ENCODE data around the gene NFATC2.

- TF ChIP-seq CTCF (conservative IDR thresholded peaks at IDR 0.05; ENCODE audit: low read depth, low read length), result no peak
- TF ChIP-seq RFX5 (IDR thresholded peaks at IDR 0.05; ENCODE audit: low read depth, low read length), result no peak
- no peak for TF ChIP-seq BHLHE40 (IDR thresholded peaks at IDR 0.05; ENCODE audit: low read depth, low read length)
- no peak; the same call in 1 of the 2 replicates for TF ChIP-seq CHD1 (IDR thresholded peaks at IDR 0.05; ENCODE audit: low read depth, low read length)
Observed at GRCh38 chr20:51447097-51447764, 95.3 kb downstream of the NFATC2 start.

Data from IMR-90 (cell line).